ENCODE results near the gene ADARB2.
"Not testable (repeated sequence)": the region's sequence is repeated elsewhere in the genome, so short reads cannot be mapped to it uniquely, and the experiment has no call there.

The ADARB2 gene

DNA sequence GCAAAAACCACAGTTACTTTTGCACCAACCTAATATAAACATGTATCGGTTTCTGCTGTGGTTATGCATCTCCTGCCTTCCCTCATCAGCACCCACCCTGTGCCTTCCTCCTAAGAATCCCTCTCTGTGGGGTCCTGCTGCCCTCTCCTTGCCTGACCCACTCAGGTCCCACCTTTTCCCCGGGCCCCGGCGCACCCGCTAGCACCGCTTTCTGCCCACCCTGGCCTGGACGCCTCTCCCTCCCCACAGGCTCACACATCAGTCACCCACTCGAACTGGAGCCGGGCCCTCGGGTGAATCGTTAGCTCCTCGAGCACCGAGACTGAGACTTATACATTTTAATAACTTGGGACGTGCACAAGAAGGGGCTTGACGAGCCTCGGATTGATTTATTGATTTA, 110.5 kb downstream of the ADARB2 start:
- Mint-ChIP-seq H3K27ac (no peak overlapping the region), H3K4me1 (ENCODE audit: low read depth) (no peaks in the 10 kb centered on the region), H3K9me3 (no peaks in the 10 kb centered on the region), H3K27me3 (no peaks in the 10 kb centered on the region), H3K4me3 (no peak overlapping the region), H3K36me3 (ENCODE audit: low read depth) (no peaks in the 10 kb centered on the region)
- intact Hi-C loops (cut with micrococcal nuclease): no loop called here

DNA sequence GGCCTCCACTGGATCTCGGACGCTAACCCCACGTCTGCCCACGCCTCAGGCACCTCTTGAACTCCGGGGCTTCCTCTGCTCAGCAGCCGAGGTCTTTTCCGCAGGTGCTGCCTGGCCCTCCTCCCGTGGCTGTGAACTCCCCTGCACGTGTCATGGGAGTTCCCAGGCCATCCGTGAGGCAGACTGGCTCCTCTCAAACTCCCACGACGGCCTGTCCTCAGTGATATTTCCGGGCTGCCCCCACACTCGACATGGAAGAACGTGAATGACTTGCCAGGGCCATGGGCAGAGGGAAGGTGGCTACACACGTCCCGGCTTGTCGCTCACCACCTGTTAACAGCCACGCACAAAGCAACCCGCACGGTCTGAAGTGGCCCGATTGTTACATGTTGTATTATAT, 110.9 kb downstream of the ADARB2 start:
- H3K36me3 Mint-ChIP-seq (ENCODE audit: low read depth): no peaks in the 10 kb centered on the region
- no peaks in the 10 kb centered on the region for H3K27me3 Mint-ChIP-seq
- intact Hi-C loops (cut with micrococcal nuclease): no loop called here
- no peak overlapping the region for H3K27ac Mint-ChIP-seq
- no peak overlapping the region for H3K4me3 Mint-ChIP-seq
- no peaks in the 10 kb centered on the region for H3K4me1 Mint-ChIP-seq (ENCODE audit: low read depth)
- H3K9me3 Mint-ChIP-seq: no peaks in the 10 kb centered on the region

DNA sequence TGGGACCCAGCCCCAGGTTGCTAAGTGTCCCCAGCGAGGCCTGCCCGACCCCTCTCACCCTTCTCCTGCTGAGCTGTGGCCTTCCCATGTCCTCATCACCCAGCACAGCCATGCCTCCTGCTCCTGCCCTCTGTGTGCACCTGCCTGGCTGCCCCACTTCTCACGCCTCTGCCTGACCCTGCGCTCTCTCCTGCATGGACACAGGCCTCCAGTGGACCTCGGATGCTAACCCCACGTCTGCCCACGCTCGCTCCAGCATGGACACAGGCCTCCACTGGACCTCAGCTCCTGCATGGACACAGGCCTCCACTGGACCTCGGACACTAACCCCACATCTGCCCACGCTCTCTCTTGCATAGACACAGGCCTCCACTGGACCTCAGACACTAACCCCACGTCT, 111.6 kb downstream of the ADARB2 start:
- Mint-ChIP-seq H3K36me3 (ENCODE audit: low read depth) (no peaks in the 10 kb centered on the region), H3K27me3 (no peaks in the 10 kb centered on the region), H3K27ac (no peak overlapping the region), H3K4me1 (ENCODE audit: low read depth) (no peaks in the 10 kb centered on the region), H3K4me3 (no peak overlapping the region), H3K9me3 (no peaks in the 10 kb centered on the region)
- intact Hi-C loops (cut with micrococcal nuclease): no loop called here

DNA sequence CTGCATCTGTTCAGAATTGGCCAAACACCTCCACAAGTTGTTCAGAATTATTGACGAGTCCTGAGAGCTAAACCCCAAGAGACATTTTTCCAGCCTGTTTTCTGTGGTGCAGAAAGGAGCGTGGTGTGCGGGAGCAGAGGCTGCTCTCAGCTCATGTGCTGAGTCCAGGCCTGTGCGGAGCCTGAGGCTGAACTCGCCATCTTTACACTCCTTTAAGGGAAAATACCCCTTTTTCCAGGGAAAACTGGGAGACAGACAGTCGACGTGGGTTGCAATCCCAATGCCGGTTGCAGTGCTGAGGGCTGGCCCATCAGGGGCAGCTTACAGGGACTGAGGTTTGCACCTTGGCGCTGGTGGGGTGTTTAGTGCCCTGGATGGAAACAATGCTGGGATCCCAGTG, 112.2 kb downstream of the ADARB2 start:
- intact Hi-C loops (cut with micrococcal nuclease): no loop called here
- H3K27me3 Mint-ChIP-seq: no peaks in the 10 kb centered on the region

GRCh38 chr10:1624240-1624639, 113.1 kb downstream of the ADARB2 start:
- Mint-ChIP-seq H3K36me3 (ENCODE audit: low read depth) (no peaks in the 10 kb centered on the region), H3K4me1 (ENCODE audit: low read depth) (no peaks in the 10 kb centered on the region), H3K27me3 (no peaks in the 10 kb centered on the region), H3K27ac (no peak overlapping the region), H3K9me3 (peaks cover under 1% of the 10 kb centered on the region), H3K4me3 (no peak overlapping the region)
- intact Hi-C loops (cut with micrococcal nuclease): no loop called here

More for the DNA sequence above, 112.2 kb downstream of the ADARB2 start:
- H3K4me3 Mint-ChIP-seq: no peak overlapping the region
- no peak overlapping the region for H3K27ac Mint-ChIP-seq
- H3K36me3 Mint-ChIP-seq (ENCODE audit: low read depth): no peaks in the 10 kb centered on the region
- H3K4me1 Mint-ChIP-seq (ENCODE audit: low read depth): no peaks in the 10 kb centered on the region
- H3K9me3 Mint-ChIP-seq: no peaks in the 10 kb centered on the region

GRCh38 chr10:1620803-1621202, 116.5 kb downstream of the ADARB2 start:
- Mint-ChIP-seq H3K27me3 (no peaks in the 10 kb centered on the region), H3K27ac (no peak overlapping the region), H3K4me1 (ENCODE audit: low read depth) (no peaks in the 10 kb centered on the region), H3K4me3 (no peak overlapping the region), H3K9me3 (peaks cover 9% of the 10 kb centered on the region), H3K36me3 (ENCODE audit: low read depth) (no peaks in the 10 kb centered on the region)
- intact Hi-C loops (cut with micrococcal nuclease): no loop called here

GRCh38 chr10:1617376-1618317, 119.7 kb downstream of the ADARB2 start:
- H3K27me3 Mint-ChIP-seq; H3K9me3 Mint-ChIP-seq; H3K4me1 Mint-ChIP-seq (ENCODE audit: low read depth); H3K4me3 Mint-ChIP-seq; H3K36me3 Mint-ChIP-seq (ENCODE audit: low read depth); H3K27ac Mint-ChIP-seq; intact Hi-C loops (cut with micrococcal nuclease): not testable (repeated sequence)

- H3K9me3 Mint-ChIP-seq; H3K27me3 Mint-ChIP-seq; intact Hi-C loops (cut with micrococcal nuclease); H3K4me1 Mint-ChIP-seq (ENCODE audit: low read depth); H3K27ac Mint-ChIP-seq; H3K36me3 Mint-ChIP-seq (ENCODE audit: low read depth); H3K4me3 Mint-ChIP-seq: not testable (repeated sequence)
These were observed 120.6 kb downstream of the ADARB2 start for GRCh38 chr10:1616701-1617100.

GRCh38 chr10:1615186-1615954, 122.0 kb downstream of the ADARB2 start:
- peaks cover 9% of the 10 kb centered on the region for H3K9me3 Mint-ChIP-seq
- intact Hi-C loops (cut with micrococcal nuclease): no loop called here
- no peaks in the 10 kb centered on the region for H3K36me3 Mint-ChIP-seq (ENCODE audit: low read depth)
- no peaks in the 10 kb centered on the region for H3K4me1 Mint-ChIP-seq (ENCODE audit: low read depth)
- no peak overlapping the region for H3K4me3 Mint-ChIP-seq
- no peak overlapping the region for H3K27ac Mint-ChIP-seq
- H3K27me3 Mint-ChIP-seq: peaks cover 2% of the 10 kb centered on the region

GRCh38 chr10:1613511-1613910, 123.8 kb downstream of the ADARB2 start:
- no peak overlapping the region for H3K4me3 Mint-ChIP-seq
- H3K36me3 Mint-ChIP-seq (ENCODE audit: low read depth): no peaks in the 10 kb centered on the region
- intact Hi-C loops (cut with micrococcal nuclease): no loop called here
- H3K27me3 Mint-ChIP-seq: peaks cover 8% of the 10 kb centered on the region
- no peak overlapping the region for H3K27ac Mint-ChIP-seq
- H3K9me3 Mint-ChIP-seq: peaks cover under 1% of the 10 kb centered on the region
- H3K4me1 Mint-ChIP-seq (ENCODE audit: low read depth): no peaks in the 10 kb centered on the region

DNA sequence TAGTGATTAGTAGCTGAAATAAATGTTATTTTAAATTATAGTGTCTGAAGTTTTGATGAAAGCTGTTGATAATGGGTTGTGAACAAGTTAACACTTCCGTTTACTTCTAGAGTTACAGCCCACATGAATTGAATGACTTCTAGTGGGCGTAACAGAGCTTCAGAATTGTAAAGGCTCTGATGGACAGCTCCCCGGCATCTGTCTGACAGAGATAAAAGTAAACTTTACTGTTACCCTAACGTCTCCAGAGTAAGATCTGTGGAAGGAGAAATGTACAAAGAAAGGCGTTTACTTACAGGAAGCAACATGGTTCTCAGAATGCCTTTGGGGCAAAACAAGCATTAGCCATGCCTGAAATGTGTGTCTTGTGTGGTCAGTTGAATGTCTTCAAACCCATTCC, 124.4 kb downstream of the ADARB2 start:
- no peaks in the 10 kb centered on the region for H3K36me3 Mint-ChIP-seq (ENCODE audit: low read depth)
- no peak overlapping the region for H3K4me3 Mint-ChIP-seq
- H3K27me3 Mint-ChIP-seq: peaks cover 13% of the 10 kb centered on the region
- no peaks in the 10 kb centered on the region for H3K9me3 Mint-ChIP-seq
- intact Hi-C loops (cut with micrococcal nuclease): no loop called here
- H3K27ac Mint-ChIP-seq: no peak overlapping the region
- H3K4me1 Mint-ChIP-seq (ENCODE audit: low read depth): no peaks in the 10 kb centered on the region

DNA sequence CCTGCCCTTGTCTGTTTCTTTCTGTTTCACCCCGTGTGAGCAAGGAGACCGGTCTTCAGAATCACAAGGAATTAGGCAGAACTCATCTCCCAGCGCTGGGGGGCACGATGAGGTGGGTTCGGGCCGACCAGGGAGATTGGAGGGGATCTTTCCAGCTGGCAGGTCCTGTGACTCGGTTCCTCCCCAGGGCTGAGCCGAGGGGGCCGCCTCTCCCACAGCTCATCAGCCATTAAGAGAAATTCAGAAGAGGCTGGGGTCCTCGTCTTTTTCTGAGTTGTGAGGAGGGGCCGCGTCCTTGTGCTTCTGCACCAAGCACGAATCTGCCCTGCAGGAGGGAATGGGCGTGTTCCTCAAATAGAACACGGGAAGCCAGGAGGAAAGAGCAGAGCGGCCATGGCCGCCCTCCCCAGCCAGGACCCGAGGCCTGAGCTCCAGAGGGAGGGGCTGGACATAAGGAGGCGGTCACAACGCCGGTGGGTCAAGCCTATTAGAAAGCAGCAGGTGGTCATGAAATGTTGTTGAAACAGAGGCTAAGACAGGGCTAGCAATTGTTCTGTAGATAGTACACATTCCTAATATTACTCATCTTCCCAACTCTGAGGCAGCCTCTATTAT, 125.3 kb downstream of the ADARB2 start:
- H3K9me3 Mint-ChIP-seq: no peaks in the 10 kb centered on the region
- H3K27me3 Mint-ChIP-seq: peaks cover 13% of the 10 kb centered on the region
- intact Hi-C loops (cut with micrococcal nuclease): no loop called here
- H3K4me3 Mint-ChIP-seq: no peak overlapping the region
- H3K36me3 Mint-ChIP-seq (ENCODE audit: low read depth): no peaks in the 10 kb centered on the region
- no peaks in the 10 kb centered on the region for H3K4me1 Mint-ChIP-seq (ENCODE audit: low read depth)
- no peak overlapping the region for H3K27ac Mint-ChIP-seq

- Mint-ChIP-seq H3K36me3 (ENCODE audit: low read depth) (no peaks in the 10 kb centered on the region), H3K4me1 (ENCODE audit: low read depth) (no peaks in the 10 kb centered on the region), H3K27ac (no peak overlapping the region), H3K9me3 (no peaks in the 10 kb centered on the region), H3K27me3 (peaks cover 13% of the 10 kb centered on the region), H3K4me3 (no peak overlapping the region)
- intact Hi-C loops (cut with micrococcal nuclease): no loop called here
These were observed 126.1 kb downstream of the ADARB2 start for GRCh38 chr10:1610986-1611770.

- no peak overlapping the region for H3K27ac Mint-ChIP-seq
- H3K9me3 Mint-ChIP-seq: no peaks in the 10 kb centered on the region
- H3K4me3 Mint-ChIP-seq: no peak overlapping the region
- intact Hi-C loops (cut with micrococcal nuclease): no loop called here
- H3K4me1 Mint-ChIP-seq (ENCODE audit: low read depth): no peaks in the 10 kb centered on the region
- no peaks in the 10 kb centered on the region for H3K36me3 Mint-ChIP-seq (ENCODE audit: low read depth)
- peaks cover 13% of the 10 kb centered on the region for H3K27me3 Mint-ChIP-seq
These were observed 127.7 kb downstream of the ADARB2 start for GRCh38 chr10:1609648-1609970.

Data from dendritic cell treated with granulocyte-macrophage colony-stimulating factor and Interleukin-4, amounts not matched to agents 40 ng/mL and 50 ng/mL, for 4 days (primary cell).